IPS-15b (cell line): ENCODE data around the gene CFAP58.

Experiments
- H3K27me3 ChIP-seq: one replicate; pipeline ENCODE4 v1.6.1; 2013; ENCODE audit warnings: low read length; ENCODE audit not compliant: control insufficient read depth, insufficient read depth
- H3K36me3 ChIP-seq: one replicate; pipeline ENCODE4 v1.6.1; 2013; ENCODE audit warnings: low read length; ENCODE audit not compliant: control insufficient read depth, insufficient read depth
- H3K4me1 ChIP-seq: one replicate; pipeline ENCODE4 v1.6.1; 2013; ENCODE audit warnings: mild to moderate bottlenecking, low read length; ENCODE audit not compliant: control insufficient read depth, insufficient read depth
- H3K4me3 ChIP-seq: one replicate; pipeline ENCODE4 v1.5.1; 2013; ENCODE audit warnings: low read depth, low read length
- H3K9ac ChIP-seq: one replicate; pipeline ENCODE4 v1.6.1; 2013; ENCODE audit warnings: low read depth, mild to moderate bottlenecking, low read length
- H3K9me3 ChIP-seq: one replicate; pipeline ENCODE4 v1.6.1; 2013; ENCODE audit warnings: mild to moderate bottlenecking, low read length; ENCODE audit not compliant: control insufficient read depth, insufficient read depth

The CFAP58 gene

GRCh38 chr10:104340641-104341040 is 13.0 kb upstream of the CFAP58 start:
- H3K4me3 ChIP-seq = no peak overlapping the region
- peaks cover 13% of the 10 kb centered on the region for H3K27me3 ChIP-seq
- H3K4me1 ChIP-seq = peaks cover 7% of the 10 kb centered on the region
- no peaks in the 10 kb centered on the region for H3K36me3 ChIP-seq
- no peak overlapping the region for H3K9ac ChIP-seq
- H3K9me3 ChIP-seq = no peaks in the 10 kb centered on the region

GRCh38 chr10:104342941-104343411 is 10.7 kb upstream of the CFAP58 start:
- H3K9me3 ChIP-seq = no peaks in the 10 kb centered on the region
- no peak overlapping the region for H3K9ac ChIP-seq
- H3K36me3 ChIP-seq = no peaks in the 10 kb centered on the region
- H3K27me3 ChIP-seq = peaks cover 15% of the 10 kb centered on the region
- no peak overlapping the region for H3K4me3 ChIP-seq
- peaks cover 7% of the 10 kb centered on the region for H3K4me1 ChIP-seq

GRCh38 chr10:104344219-104344618 is 9.4 kb upstream of the CFAP58 start:
- H3K36me3 ChIP-seq = no peaks in the 10 kb centered on the region
- no peak overlapping the region for H3K4me3 ChIP-seq
- no peak overlapping the region for H3K9ac ChIP-seq
- peaks cover 7% of the 10 kb centered on the region for H3K4me1 ChIP-seq
- H3K27me3 ChIP-seq = peaks cover 13% of the 10 kb centered on the region
- H3K9me3 ChIP-seq = no peaks in the 10 kb centered on the region

- Histone ChIP-seq H3K27me3 (peaks cover 2% of the 10 kb centered on the region), H3K9ac (no peak overlapping the region), H3K36me3 (no peaks in the 10 kb centered on the region), H3K4me3 (no peak overlapping the region), H3K9me3 (no peaks in the 10 kb centered on the region), H3K4me1 (peaks cover 10% of the 10 kb centered on the region)
These were observed 8.1 kb upstream of the CFAP58 start for GRCh38 chr10:104345515-104345914.

- peaks cover 2% of the 10 kb centered on the region for H3K27me3 ChIP-seq
- H3K4me1 ChIP-seq = peaks cover 10% of the 10 kb centered on the region
- H3K9ac ChIP-seq = no peak overlapping the region
- H3K4me3 ChIP-seq = no peak overlapping the region
- H3K36me3 ChIP-seq = no peaks in the 10 kb centered on the region
- H3K9me3 ChIP-seq = no peaks in the 10 kb centered on the region
These were observed 7.7 kb upstream of the CFAP58 start for GRCh38 chr10:104345941-104346340.

GRCh38 chr10:104347295-104348045 is 6.2 kb upstream of the CFAP58 start:
- Histone ChIP-seq H3K9ac (no peak overlapping the region), H3K36me3 (no peaks in the 10 kb centered on the region), H3K27me3 (peaks cover 11% of the 10 kb centered on the region), H3K9me3 (no peaks in the 10 kb centered on the region), H3K4me3 (no peak overlapping the region), H3K4me1 (peaks cover 10% of the 10 kb centered on the region)

- H3K4me1 ChIP-seq = peaks cover 10% of the 10 kb centered on the region
- no peak overlapping the region for H3K9ac ChIP-seq
- peaks cover 20% of the 10 kb centered on the region for H3K27me3 ChIP-seq
- no peaks in the 10 kb centered on the region for H3K9me3 ChIP-seq
- H3K36me3 ChIP-seq = no peaks in the 10 kb centered on the region
- no peak overlapping the region for H3K4me3 ChIP-seq
These were observed 5.0 kb upstream of the CFAP58 start for GRCh38 chr10:104348601-104349000.

- Histone ChIP-seq H3K4me3 (peak overlapping the region; percentile 3), H3K36me3 (no peaks in the 10 kb centered on the region), H3K9ac (no peak overlapping the region), H3K9me3 (no peaks in the 10 kb centered on the region), H3K27me3 (peaks cover 31% of the 10 kb centered on the region), H3K4me1 (peaks cover 10% of the 10 kb centered on the region)
These were observed 4.0 kb upstream of the CFAP58 start for GRCh38 chr10:104349623-104350126.

GRCh38 chr10:104350127-104350635 is 3.5 kb upstream of the CFAP58 start:
- peaks cover 10% of the 10 kb centered on the region for H3K4me1 ChIP-seq
- peaks cover 36% of the 10 kb centered on the region for H3K27me3 ChIP-seq
- no peak overlapping the region for H3K9ac ChIP-seq
- H3K36me3 ChIP-seq = no peaks in the 10 kb centered on the region
- H3K4me3 ChIP-seq = peak overlapping the region; percentile 3
- H3K9me3 ChIP-seq = no peaks in the 10 kb centered on the region

- Histone ChIP-seq H3K9ac (no peak overlapping the region), H3K9me3 (no peaks in the 10 kb centered on the region), H3K4me1 (peaks cover 10% of the 10 kb centered on the region), H3K27me3 (peaks cover 45% of the 10 kb centered on the region), H3K36me3 (no peaks in the 10 kb centered on the region), H3K4me3 (no peak overlapping the region)
These were observed 2.5 kb upstream of the CFAP58 start for GRCh38 chr10:104351061-104351702.

GRCh38 chr10:104351919-104352318 is 1.7 kb upstream of the CFAP58 start:
- no peak overlapping the region for H3K9ac ChIP-seq
- no peaks in the 10 kb centered on the region for H3K9me3 ChIP-seq
- H3K27me3 ChIP-seq = peaks cover 45% of the 10 kb centered on the region
- no peak overlapping the region for H3K4me3 ChIP-seq
- no peaks in the 10 kb centered on the region for H3K36me3 ChIP-seq
- peaks cover 10% of the 10 kb centered on the region for H3K4me1 ChIP-seq

- Histone ChIP-seq H3K36me3 (no peaks in the 10 kb centered on the region), H3K9ac (no peak overlapping the region), H3K4me3 (no peak overlapping the region), H3K27me3 (peaks cover 13% of the 10 kb centered on the region), H3K4me1 (no peaks in the 10 kb centered on the region), H3K9me3 (no peaks in the 10 kb centered on the region)
These were observed 6.2 kb downstream of the CFAP58 start for GRCh38 chr10:104359811-104360210.
